Astrocyte of the spinal cord (primary cell): ENCODE measurements around the gene CHD3.

Source experiments
- DNase-seq: peaks from one replicate; pipeline ENCODE4 v3.0.0; 2011; ENCODE audit warnings: low read depth, low spot score
- H3K4me3 ChIP-seq: 2 replicates; pipeline ENCODE4 v1.5.1; 2011; ENCODE audit warnings: low read depth, mild to moderate bottlenecking, low read length, moderate library complexity
- in situ Hi-C: cut with HindIII; loops from 2 replicates; pipeline ENCODE4 v1.10.0; 2017; ENCODE audit warnings: low sequenced_read_pairs
- TF ChIP-seq, protein P1 (sequence below): IDR thresholded peaks from 2 replicates; pipeline ENCODE4 v1.5.1; 2012; ENCODE audit warnings: low read depth, mild to moderate bottlenecking, low read length, inconsistent platforms

Gene CHD3

DNA sequence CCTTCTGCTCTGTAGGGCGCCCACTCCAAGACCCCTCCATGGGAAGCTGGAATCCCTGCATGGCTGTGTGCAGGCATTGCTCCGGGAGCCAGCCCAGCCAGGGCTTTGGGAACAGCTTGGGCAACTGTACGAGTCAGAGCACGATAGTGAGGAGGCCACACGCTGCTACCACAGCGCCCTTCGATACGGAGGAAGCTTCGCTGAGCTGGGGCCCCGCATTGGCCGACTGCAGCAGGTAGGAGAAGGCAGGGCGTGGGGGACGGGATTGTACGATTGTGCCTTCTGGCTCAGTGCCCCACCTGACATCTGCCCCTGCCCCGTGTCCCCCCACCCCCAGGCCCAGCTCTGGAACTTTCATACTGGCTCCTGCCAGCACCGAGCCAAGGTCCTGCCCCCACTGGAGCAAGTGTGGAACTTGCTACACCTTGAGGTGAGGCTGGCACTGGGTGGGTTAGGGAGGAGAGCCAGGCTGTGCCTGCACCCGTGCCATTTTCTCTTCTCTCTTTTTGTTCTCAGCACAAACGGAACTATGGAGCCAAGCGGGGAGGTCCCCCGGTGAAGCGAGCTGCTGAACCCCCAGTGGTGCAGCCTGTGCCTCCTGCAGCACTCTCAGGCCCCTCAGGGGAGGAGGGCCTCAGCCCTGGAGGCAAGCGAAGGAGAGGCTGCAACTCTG lies 42.4 kb upstream of the CHD3 start:
- TF ChIP-seq, protein P1, sequence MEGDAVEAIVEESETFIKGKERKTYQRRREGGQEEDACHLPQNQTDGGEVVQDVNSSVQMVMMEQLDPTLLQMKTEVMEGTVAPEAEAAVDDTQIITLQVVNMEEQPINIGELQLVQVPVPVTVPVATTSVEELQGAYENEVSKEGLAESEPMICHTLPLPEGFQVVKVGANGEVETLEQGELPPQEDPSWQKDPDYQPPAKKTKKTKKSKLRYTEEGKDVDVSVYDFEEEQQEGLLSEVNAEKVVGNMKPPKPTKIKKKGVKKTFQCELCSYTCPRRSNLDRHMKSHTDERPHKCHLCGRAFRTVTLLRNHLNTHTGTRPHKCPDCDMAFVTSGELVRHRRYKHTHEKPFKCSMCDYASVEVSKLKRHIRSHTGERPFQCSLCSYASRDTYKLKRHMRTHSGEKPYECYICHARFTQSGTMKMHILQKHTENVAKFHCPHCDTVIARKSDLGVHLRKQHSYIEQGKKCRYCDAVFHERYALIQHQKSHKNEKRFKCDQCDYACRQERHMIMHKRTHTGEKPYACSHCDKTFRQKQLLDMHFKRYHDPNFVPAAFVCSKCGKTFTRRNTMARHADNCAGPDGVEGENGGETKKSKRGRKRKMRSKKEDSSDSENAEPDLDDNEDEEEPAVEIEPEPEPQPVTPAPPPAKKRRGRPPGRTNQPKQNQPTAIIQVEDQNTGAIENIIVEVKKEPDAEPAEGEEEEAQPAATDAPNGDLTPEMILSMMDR, result no peak
- no peak for DNase-seq
- in situ Hi-C loops, result no loop called here
- no peak overlapping the region for H3K4me3 ChIP-seq

DNA sequence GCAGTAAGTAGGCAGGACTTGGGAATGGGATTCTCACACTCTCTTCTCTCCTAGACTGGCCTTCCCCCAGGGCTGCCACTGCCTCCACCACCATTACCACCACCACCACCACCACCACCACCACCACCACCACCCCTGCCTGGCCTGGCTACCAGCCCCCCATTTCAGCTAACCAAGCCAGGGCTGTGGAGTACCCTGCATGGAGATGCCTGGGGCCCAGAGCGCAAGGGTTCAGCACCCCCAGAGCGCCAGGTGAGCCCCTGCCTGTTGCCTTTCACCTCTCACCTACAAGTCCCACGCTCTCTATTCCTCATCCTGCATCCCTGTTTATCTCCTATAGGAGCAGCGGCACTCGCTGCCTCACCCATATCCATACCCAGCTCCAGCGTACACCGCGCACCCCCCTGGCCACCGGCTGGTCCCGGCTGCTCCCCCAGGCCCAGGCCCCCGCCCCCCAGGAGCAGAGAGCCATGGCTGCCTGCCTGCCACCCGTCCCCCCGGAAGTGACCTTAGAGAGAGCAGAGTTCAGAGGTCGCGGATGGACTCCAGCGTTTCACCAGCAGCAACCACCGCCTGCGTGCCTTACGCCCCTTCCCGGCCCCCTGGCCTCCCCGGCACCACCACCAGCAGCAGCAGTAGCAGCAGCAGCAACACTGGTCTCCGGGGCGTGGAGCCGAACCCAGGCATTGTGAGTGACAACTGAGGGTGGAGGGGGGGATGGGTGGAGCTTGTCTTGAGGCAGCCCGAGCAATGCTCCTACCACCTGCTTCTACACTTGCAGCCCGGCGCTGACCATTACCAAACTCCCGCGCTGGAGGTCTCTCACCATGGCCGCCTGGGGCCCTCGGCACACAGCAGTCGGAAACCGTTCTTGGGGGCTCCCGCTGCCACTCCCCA lies 41.6 kb upstream of the CHD3 start:
- in situ Hi-C loops, result no loop called here
- H3K4me3 ChIP-seq, result no peak overlapping the region
- no peak for DNase-seq
- TF ChIP-seq, protein P1, result no peak

DNA sequence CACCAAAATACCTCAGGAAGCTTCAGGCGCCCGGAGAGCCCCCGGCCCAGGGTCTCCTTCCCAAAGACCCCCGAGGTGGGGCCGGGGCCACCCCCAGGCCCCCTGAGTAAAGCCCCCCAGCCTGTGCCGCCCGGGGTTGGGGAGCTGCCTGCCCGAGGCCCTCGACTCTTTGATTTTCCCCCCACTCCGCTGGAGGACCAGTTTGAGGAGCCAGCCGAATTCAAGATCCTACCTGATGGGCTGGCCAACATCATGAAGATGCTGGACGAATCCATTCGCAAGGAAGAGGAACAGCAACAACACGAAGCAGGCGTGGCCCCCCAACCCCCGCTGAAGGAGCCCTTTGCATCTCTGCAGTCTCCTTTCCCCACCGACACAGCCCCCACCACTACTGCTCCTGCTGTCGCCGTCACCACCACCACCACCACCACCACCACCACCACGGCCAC lies 40.4 kb upstream of the CHD3 start:
- no peak overlapping the region for H3K4me3 ChIP-seq
- TF ChIP-seq, protein P1, result no peak
- no peak for DNase-seq
- in situ Hi-C loops, result no loop called here

DNA sequence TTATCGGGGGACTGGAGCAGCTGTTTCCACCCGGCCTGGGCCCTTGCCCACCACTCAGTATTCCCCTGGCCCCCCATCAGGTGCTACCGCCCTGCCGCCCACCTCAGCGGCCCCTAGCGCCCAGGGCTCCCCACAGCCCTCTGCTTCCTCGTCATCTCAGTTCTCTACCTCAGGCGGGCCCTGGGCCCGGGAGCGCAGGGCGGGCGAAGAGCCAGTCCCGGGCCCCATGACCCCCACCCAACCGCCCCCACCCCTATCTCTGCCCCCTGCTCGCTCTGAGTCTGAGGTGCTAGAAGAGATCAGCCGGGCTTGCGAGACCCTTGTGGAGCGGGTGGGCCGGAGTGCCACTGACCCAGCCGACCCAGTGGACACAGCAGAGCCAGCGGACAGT lies 39.9 kb upstream of the CHD3 start:
- H3K4me3 ChIP-seq, result no peak overlapping the region
- TF ChIP-seq, protein P1, result no peak
- in situ Hi-C loops, result no loop called here
- DNase-seq, result no peak

DNA sequence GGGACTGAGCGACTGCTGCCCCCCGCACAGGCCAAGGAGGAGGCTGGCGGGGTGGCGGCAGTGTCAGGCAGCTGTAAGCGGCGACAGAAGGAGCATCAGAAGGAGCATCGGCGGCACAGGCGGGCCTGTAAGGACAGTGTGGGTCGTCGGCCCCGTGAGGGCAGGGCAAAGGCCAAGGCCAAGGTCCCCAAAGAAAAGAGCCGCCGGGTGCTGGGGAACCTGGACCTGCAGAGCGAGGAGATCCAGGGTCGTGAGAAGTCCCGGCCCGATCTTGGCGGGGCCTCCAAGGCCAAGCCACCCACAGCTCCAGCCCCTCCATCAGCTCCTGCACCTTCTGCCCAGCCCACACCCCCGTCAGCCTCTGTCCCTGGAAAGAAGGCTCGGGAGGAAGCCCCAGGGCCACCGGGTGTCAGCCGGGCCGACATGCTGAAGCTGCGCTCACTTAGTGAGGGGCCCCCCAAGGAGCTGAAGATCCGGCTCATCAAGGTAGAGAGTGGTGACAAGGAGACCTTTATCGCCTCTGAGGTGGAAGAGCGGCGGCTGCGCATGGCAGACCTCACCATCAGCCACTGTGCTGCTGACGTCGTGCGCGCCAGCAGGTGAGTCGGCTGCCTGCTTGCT lies 39.3 kb upstream of the CHD3 start:
- TF ChIP-seq, protein P1, result no peak
- no peak overlapping the region for H3K4me3 ChIP-seq
- DNase-seq, result no peak
- in situ Hi-C loops, result no loop called here

DNA sequence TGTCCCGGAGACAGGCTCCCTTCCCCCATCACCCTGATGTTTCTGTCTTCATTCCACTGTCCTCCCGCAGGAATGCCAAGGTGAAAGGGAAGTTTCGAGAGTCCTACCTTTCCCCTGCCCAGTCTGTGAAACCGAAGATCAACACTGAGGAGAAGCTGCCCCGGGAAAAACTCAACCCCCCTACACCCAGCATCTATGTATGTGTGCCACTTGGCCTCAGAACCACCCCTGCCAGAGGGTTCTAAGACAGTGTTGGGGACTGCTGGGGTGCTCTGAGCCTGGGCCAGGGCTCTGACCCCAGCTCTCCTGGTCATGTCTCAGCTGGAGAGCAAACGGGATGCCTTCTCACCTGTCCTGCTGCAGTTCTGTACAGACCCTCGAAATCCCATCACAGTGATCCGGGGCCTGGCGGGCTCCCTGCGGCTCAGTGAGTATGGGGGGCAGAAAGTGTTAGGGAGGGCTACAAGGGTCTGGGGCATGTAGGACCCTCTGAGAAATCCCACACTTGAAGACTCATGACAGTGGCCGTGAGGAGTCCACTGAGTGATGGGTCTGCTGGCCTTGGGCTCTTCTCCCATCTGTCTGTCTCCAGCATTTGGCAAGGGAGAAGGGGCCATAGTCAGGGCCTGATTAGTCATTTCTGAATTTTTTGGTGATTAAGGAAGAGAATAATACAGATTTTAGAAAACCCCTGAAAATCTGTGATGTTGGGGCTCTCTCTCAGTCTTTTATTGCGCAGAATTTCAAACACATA lies 38.7 kb upstream of the CHD3 start:
- DNase-seq, result no peak
- in situ Hi-C loops, result no loop called here
- TF ChIP-seq, protein P1, result no peak
- H3K4me3 ChIP-seq, result no peak overlapping the region
